Subcutaneous abdominal adipose tissue (tissue), 5 donors: ENCODE data around the gene MYL3.
"Not testable (repeated sequence)": the region's sequence is repeated elsewhere in the genome, so short reads cannot be mapped to it uniquely, and the experiment has no call there.

ENCODE experiments used
- H3K27ac ChIP-seq: one replicate; pipeline ENCODE4 v1.7.0; 2013; ENCODE audit warnings: low read depth, mild to moderate bottlenecking, inconsistent platforms, low read length, moderate library complexity
- H3K27me3 ChIP-seq, 5 donors: one replicate each; pipeline ENCODE4 v1.7.0; 2013; ENCODE audit warnings: low read length in 5 of 5, inconsistent platforms in 1 of 5; ENCODE audit not compliant: control insufficient read depth in 5 of 5, insufficient read depth in 4 of 5
- H3K36me3 ChIP-seq, 5 donors: one replicate each; pipeline ENCODE4 v1.7.0; 2013; ENCODE audit warnings: low read length in 5 of 5; ENCODE audit not compliant: control insufficient read depth in 5 of 5, insufficient read depth in 5 of 5
- H3K4me1 ChIP-seq, 5 donors: one replicate each; pipeline ENCODE4 v1.7.0; 2013; ENCODE audit warnings: low read length in 5 of 5, mild to moderate bottlenecking in 3 of 5, moderate library complexity in 1 of 5; ENCODE audit not compliant: control insufficient read depth in 5 of 5, insufficient read depth in 5 of 5
- H3K4me3 ChIP-seq, 5 donors: one replicate each; pipeline ENCODE4 v1.7.0; 2013; ENCODE audit warnings: low read length in 5 of 5, low read depth in 1 of 5
- H3K9ac ChIP-seq, 5 donors: one replicate each; pipeline ENCODE4 v1.7.0; 2013; ENCODE audit warnings: low read length in 5 of 5, mild to moderate bottlenecking in 4 of 5, moderate library complexity in 3 of 5
- H3K9me3 ChIP-seq, 5 donors: one replicate each; pipeline ENCODE4 v1.7.0; 2013; ENCODE audit warnings: low read length in 5 of 5; ENCODE audit not compliant: control insufficient read depth in 5 of 5
- donor health status: healthy.
- donor health status: healthy.
- donor health status: healthy.
- donor health status: healthy.
- donor health status: healthy.

The MYL3 gene

DNA sequence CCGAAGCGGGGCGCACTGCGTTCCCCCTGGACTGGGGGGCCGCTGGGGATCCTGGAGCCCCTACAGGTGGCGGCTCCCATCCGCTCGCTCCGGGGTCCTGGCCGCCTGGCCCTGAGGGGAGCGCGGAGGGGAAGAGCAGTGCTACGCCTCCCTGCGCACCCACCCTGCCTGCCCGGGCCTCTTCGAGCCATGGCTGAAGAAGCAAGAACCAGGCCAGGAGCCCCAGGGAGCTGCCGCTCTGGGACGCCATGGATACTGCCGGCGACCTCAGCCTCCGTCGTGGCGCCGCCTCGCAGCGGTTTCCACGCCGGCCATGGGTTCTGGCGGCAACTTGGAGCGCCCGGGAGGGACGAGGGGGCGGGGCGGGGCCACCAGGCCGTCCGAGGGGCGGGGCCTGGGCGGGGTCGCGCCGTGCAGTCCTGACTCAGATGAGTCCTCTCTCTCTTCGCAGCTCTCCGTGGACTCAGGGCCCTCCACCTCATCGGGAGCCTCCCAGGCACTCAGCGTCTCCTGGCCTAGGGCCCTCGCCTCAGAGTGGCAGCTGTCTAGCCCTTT is 50.9 kb downstream of the MYL3 start:
- no peaks in the 10 kb centered on the region for H3K9me3 ChIP-seq
- peaks cover 0 to 4% (median 2%) of the 10 kb centered on the region in 5 donors for H3K27me3 ChIP-seq
- peaks cover 0 to 12% (median 10%) of the 10 kb centered on the region in 5 donors for H3K4me1 ChIP-seq
- no peaks in the 10 kb centered on the region for H3K36me3 ChIP-seq
- H3K9ac ChIP-seq = peak overlapping the region in 2 of 5 donors; percentile 37 to 48
- H3K27ac ChIP-seq = no peak overlapping the region
- H3K4me3 ChIP-seq = peak overlapping the region in 4 of 5 donors; percentile 49 to 62 (median 51)

DNA sequence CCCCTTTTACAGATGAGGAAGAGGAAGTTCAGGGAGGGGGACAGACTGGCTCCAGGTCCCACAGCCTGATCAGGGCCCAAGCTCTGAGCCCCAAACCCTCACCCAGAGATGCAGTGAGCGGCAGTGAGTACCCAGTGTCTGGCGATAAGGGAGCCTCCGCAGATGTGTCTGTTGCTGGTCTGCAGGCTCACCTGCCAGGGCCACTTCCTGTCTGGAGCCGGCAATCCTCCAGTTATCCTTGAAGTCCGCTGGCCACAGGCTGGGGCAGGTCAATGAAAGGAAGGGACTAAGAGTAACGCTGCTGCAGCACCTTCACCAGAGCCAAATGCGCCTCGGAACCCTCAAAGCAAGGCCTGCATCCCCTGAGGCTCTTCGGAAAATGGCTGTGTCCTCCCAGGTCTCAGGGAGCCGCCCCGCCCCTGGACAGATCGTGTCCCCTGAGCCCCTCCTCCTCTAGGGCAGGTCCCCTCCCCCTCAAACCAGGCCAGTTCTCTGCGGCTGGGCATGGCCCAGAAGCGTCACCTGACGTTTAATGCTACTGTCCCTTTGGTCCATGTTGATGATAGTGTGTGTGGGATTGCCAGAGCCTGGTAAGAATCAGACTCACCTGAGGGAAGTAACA is 51.5 kb downstream of the MYL3 start:
- Histone ChIP-seq H3K9ac (peak overlapping the region in 2 of 5 donors; percentile 36 to 37), H3K27me3 (peaks cover 0 to 4% (median 2%) of the 10 kb centered on the region in 5 donors), H3K27ac (no peak overlapping the region), H3K9me3 (no peaks in the 10 kb centered on the region), H3K36me3 (no peaks in the 10 kb centered on the region), H3K4me3 (peak overlapping the region in 4 of 5 donors; percentile 8 to 62 (median 49)), H3K4me1 (peaks cover 0 to 12% (median 10%) of the 10 kb centered on the region in 5 donors)

DNA sequence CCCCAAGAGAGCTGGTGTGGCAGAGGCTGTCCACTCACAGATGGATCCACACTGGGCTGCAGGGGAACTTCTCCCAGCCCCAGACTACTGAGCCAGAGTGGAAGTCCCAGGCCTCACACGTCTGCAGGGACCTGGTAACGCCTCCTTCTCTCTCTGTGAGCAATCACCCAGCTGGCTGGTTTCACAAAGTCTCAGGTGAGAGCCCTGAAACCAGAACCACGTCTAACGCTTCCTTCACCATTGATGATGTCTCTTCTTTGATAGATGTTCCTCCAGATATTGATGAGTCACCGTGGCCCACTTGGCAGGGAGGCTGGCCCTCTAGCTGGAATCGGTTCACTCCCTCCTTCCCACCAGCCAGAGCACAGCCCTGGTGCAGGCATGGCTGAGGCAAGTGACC is 54.5 kb downstream of the MYL3 start:
- H3K9ac ChIP-seq, H3K27me3 ChIP-seq, H3K36me3 ChIP-seq, H3K9me3 ChIP-seq, H3K4me3 ChIP-seq, H3K27ac ChIP-seq: not testable (repeated sequence)
- peaks cover 0 to 12% (median 10%) of the 10 kb centered on the region in 5 donors for H3K4me1 ChIP-seq
